H1 (cell line): Measurements from ENCODE around the gene PTPRT. TPM values are rescaled to one million over a fixed set of nuclear protein-coding genes. Genes with fewer than 3 reads are reported as not detected.

Experiments used
- CTCF ChIA-PET: fragments of 300-600 bp; sonication (Branson Sonifier 250); formaldehyde crosslinking; loops from one replicate; lab custom pipeline; 2021; ENCODE audit not compliant: partially characterized antibody; lab: Charles Lee
- POLR2A ChIA-PET: fragments of 300-600 bp; sonication (Branson Sonifier 250); formaldehyde crosslinking; loops from one replicate; lab custom pipeline; 2021; ENCODE audit warnings: inconsistent platforms; ENCODE audit not compliant: partially characterized antibody; lab: Charles Lee
- DNase-seq, 2 experiments: peaks; one replicate each; pipeline versions ENCODE4 v3.0.0 to v3.0.0-alpha.2; 2010 to 2022; ENCODE audit warnings: low spot score in 2 of 2, low read depth in 1 of 2, mixed read lengths in 1 of 2
- FAIRE-seq: peaks from 2 replicates; lab custom pipeline; 2011; peaks lifted over from hg19 to GRCh38; lab: Jason Lieb, UNC
- H2AFZ ChIP-seq: 2 replicates; pipeline ENCODE4 v1.8.1; 2012; ENCODE audit warnings: low read length, inconsistent platforms
- H2AK5ac ChIP-seq: 2 replicates; pipeline ENCODE4 v1.6.1; 2013; ENCODE audit warnings: low read depth, low read length
- H2BK120ac ChIP-seq: replicated peaks from 2 replicates; pipeline ENCODE3; 2013; ENCODE audit warnings: low read depth, low read length, inconsistent platforms
- H2BK12ac ChIP-seq: 2 replicates; pipeline ENCODE4 v1.6.1; 2013; ENCODE audit warnings: low read depth, low read length
- H2BK15ac ChIP-seq: 2 replicates; pipeline ENCODE4 v1.6.1; 2013; ENCODE audit warnings: low read length
- H2BK20ac ChIP-seq: 2 replicates; pipeline ENCODE4 v1.6.1; 2013; ENCODE audit warnings: low read length
- H2BK5ac ChIP-seq: 2 replicates; pipeline ENCODE4 v1.6.1; 2013; ENCODE audit warnings: low read depth, low read length
- H3K14ac ChIP-seq: 2 replicates; pipeline ENCODE4 v1.6.1; 2013; ENCODE audit warnings: inconsistent platforms; ENCODE audit not compliant: insufficient read length
- H3K18ac ChIP-seq: 2 replicates; pipeline ENCODE4 v1.6.1; 2013; ENCODE audit warnings: low read length; ENCODE audit errors: extremely low read depth
- H3K23ac ChIP-seq: 2 replicates; pipeline ENCODE4 v1.6.1; 2013; ENCODE audit warnings: inconsistent platforms; ENCODE audit not compliant: insufficient read length
- H3K23me2 ChIP-seq: 2 replicates; pipeline ENCODE4 v1.6.1; 2013; ENCODE audit warnings: low read depth, low read length
- H3K27ac ChIP-seq: 2 replicates; pipeline ENCODE4 v1.6.1; 2011; ENCODE audit warnings: low read depth, low read length, inconsistent platforms
- H3K27me3 ChIP-seq, 4 experiments: replicated peaks in 1 of 4; 1 replicate in 1 of 4; 2 replicates in 3 of 4; pipeline versions ENCODE4 v1.6.1 to v1.8.1; 2011 to 2013; ENCODE audit warnings: low read length in 3 of 4, mild to moderate bottlenecking in 3 of 4, inconsistent platforms in 2 of 4, mixed read lengths in 2 of 4, moderate library complexity in 1 of 4; ENCODE audit not compliant: control insufficient read depth in 3 of 4, insufficient read depth in 3 of 4; ENCODE audit errors: extremely low read depth in 1 of 4
- H3K36me3 ChIP-seq, 4 experiments: 2 replicates each; pipeline versions ENCODE4 v1.6.1 to v1.8.1; 2011 to 2013; ENCODE audit warnings: mild to moderate bottlenecking in 4 of 4, low read length in 3 of 4, moderate library complexity in 2 of 4, control low read depth in 1 of 4, inconsistent platforms in 1 of 4; ENCODE audit not compliant: insufficient read depth in 4 of 4, control insufficient read depth in 2 of 4
- H3K4ac ChIP-seq: replicated peaks from 2 replicates; pipeline ENCODE3; 2013; ENCODE audit warnings: low read length, low read depth, mixed read lengths, inconsistent platforms; ENCODE audit not compliant: insufficient read length
- H3K4me1 ChIP-seq, 4 experiments: replicated peaks in 1 of 4; 1 replicate in 1 of 4; 2 replicates in 3 of 4; pipeline versions ENCODE4 v1.6.1 to v1.8.1; 2011 to 2013; ENCODE audit warnings: low read length in 3 of 4, inconsistent platforms in 2 of 4, mixed read lengths in 1 of 4; ENCODE audit not compliant: insufficient read depth in 4 of 4, control insufficient read depth in 3 of 4
- H3K4me2 ChIP-seq, 2 experiments: 2 replicates each; pipeline versions ENCODE4 v1.6.1 to v1.8.1; 2011 to 2013; ENCODE audit warnings: low read depth in 2 of 2, low read length in 2 of 2, control low read depth in 1 of 2, inconsistent platforms in 1 of 2, mild to moderate bottlenecking in 1 of 2; ENCODE audit not compliant: insufficient read depth in 1 of 2
- H3K4me3 ChIP-seq, 4 experiments: fragments of 200-600, 300-600 bp in 1 of 4; sonication (generic), shearing (Covaris generic), sonication (Bioruptor Twin) in 1 of 4; 2 replicates each; pipeline versions ENCODE4 v1.5.1 to v1.8.1; 2011 to 2016; ENCODE audit warnings: low read length in 4 of 4, low read depth in 3 of 4, control low read depth in 2 of 4, inconsistent platforms in 2 of 4, mild to moderate bottlenecking in 2 of 4, mixed read lengths in 1 of 4, moderate library complexity in 1 of 4; ENCODE audit not compliant: insufficient read depth in 2 of 4; ENCODE audit errors: extremely low read depth in 1 of 4
- H3K56ac ChIP-seq: replicated peaks from 2 replicates; pipeline ENCODE3; 2013; ENCODE audit warnings: low read depth, mild to moderate bottlenecking, mixed read lengths, low read length, inconsistent platforms; ENCODE audit not compliant: insufficient read length
- H3K79me1 ChIP-seq: 2 replicates; pipeline ENCODE4 v1.6.1; 2013; ENCODE audit warnings: low read depth, low read length, control low read depth
- H3K79me2 ChIP-seq, 2 experiments: 2 replicates each; pipeline versions ENCODE4 v1.6.1 to v1.8.1; 2012 to 2013; ENCODE audit warnings: low read length in 2 of 2, mild to moderate bottlenecking in 2 of 2, inconsistent platforms in 1 of 2; ENCODE audit not compliant: insufficient read depth in 2 of 2, control insufficient read depth in 1 of 2
- H3K9ac ChIP-seq, 4 experiments: replicated peaks in 1 of 4; 1 replicate in 1 of 4; 2 replicates in 3 of 4; pipeline versions ENCODE4 v1.6.1 to v1.8.1; 2011 to 2013; ENCODE audit warnings: low read depth in 3 of 4, low read length in 3 of 4, control low read depth in 2 of 4, mild to moderate bottlenecking in 2 of 4, moderate library complexity in 2 of 4, inconsistent platforms in 1 of 4; ENCODE audit errors: extremely low read depth in 1 of 4
- H3K9me3 ChIP-seq, 2 experiments: 2 replicates each; pipeline versions ENCODE4 v1.6.1 to v1.8.1; 2012 to 2013; ENCODE audit warnings: mild to moderate bottlenecking in 2 of 2, moderate library complexity in 2 of 2, control low read depth in 1 of 2, inconsistent platforms in 1 of 2, low read depth in 1 of 2, low read length in 1 of 2, mixed read lengths in 1 of 2; ENCODE audit not compliant: insufficient read depth in 2 of 2
- H4K20me1 ChIP-seq, 2 experiments: replicated peaks in 1 of 2; 2 replicates each; pipeline versions ENCODE3 to v1.8.1; 2011 to 2013; ENCODE audit warnings: inconsistent platforms in 2 of 2, low read length in 2 of 2, mild to moderate bottlenecking in 1 of 2; ENCODE audit not compliant: insufficient read depth in 2 of 2, control insufficient read depth in 1 of 2
- H4K5ac ChIP-seq: 2 replicates; pipeline ENCODE4 v1.6.1; 2013; ENCODE audit warnings: low read length, low read depth, mixed read lengths, inconsistent platforms; ENCODE audit not compliant: insufficient read length
- H4K8ac ChIP-seq: 2 replicates; pipeline ENCODE4 v1.8.0; 2013; ENCODE audit warnings: mild to moderate bottlenecking, moderate library complexity, low read length, inconsistent platforms; ENCODE audit not compliant: insufficient read depth; ENCODE audit errors: extremely low read depth
- H4K91ac ChIP-seq: replicated peaks from 2 replicates; pipeline ENCODE3; 2013; ENCODE audit warnings: low read length, mixed read lengths, inconsistent platforms; ENCODE audit not compliant: insufficient read length
- ATF3 ChIP-seq: IDR thresholded peaks from 2 replicates; pipeline ENCODE4 v1.6.1; 2011; ENCODE audit warnings: low read depth, mild to moderate bottlenecking, low read length; ENCODE audit not compliant: insufficient read depth
- CHD2 ChIP-seq: IDR thresholded peaks from 2 replicates; pipeline ENCODE4 v1.6.1; 2012; ENCODE audit warnings: low read length, improper control_type of control experiment
- CREB1 ChIP-seq: IDR thresholded peaks from 2 replicates; pipeline ENCODE4 v1.6.1; 2012; ENCODE audit warnings: inconsistent platforms
- CTBP2 ChIP-seq: IDR thresholded peaks from 2 replicates; pipeline ENCODE4 v1.7.0; 2011; ENCODE audit warnings: borderline replicate concordance, mild to moderate bottlenecking, moderate library complexity, mixed read lengths, low read length; ENCODE audit not compliant: insufficient read depth, insufficient read length
- E2F6 ChIP-seq: IDR thresholded peaks from 2 replicates; pipeline ENCODE4 v1.6.1; 2012; ENCODE audit warnings: inconsistent platforms
- EP300 ChIP-seq, 2 experiments: IDR thresholded peaks; 1 replicate in 1 of 2; 2 replicates in 1 of 2; pipeline ENCODE4 v1.6.1; 2011 to 2012; ENCODE audit warnings: low read depth in 2 of 2, low read length in 2 of 2, mild to moderate bottlenecking in 2 of 2, borderline replicate concordance in 1 of 2, inconsistent platforms in 1 of 2, moderate library complexity in 1 of 2
- GABPA ChIP-seq: IDR thresholded peaks from 2 replicates; pipeline ENCODE4 v1.6.1; 2011; ENCODE audit warnings: mild to moderate bottlenecking, low read length, moderate library complexity, borderline replicate concordance; ENCODE audit not compliant: insufficient read depth
- KDM5A ChIP-seq: fragments of 200-600 bp; IDR thresholded peaks from 2 replicates; pipeline ENCODE4 v1.7.1; 2012; ENCODE audit warnings: mild to moderate bottlenecking, low read length, inconsistent platforms, mixed read lengths
- NANOG ChIP-seq: IDR thresholded peaks from 2 replicates; pipeline ENCODE4 v1.6.1; 2011; ENCODE audit warnings: low read length, low read depth, mild to moderate bottlenecking, inconsistent platforms; ENCODE audit not compliant: insufficient read depth, poor library complexity, severe bottlenecking
- POU5F1 ChIP-seq: IDR thresholded peaks from 2 replicates; pipeline ENCODE4 v1.6.1; 2011; ENCODE audit warnings: low read depth, mild to moderate bottlenecking, low read length, moderate library complexity
- RXRA ChIP-seq: IDR thresholded peaks from 2 replicates; pipeline ENCODE4 v1.6.1; 2011; ENCODE audit warnings: low read depth, mild to moderate bottlenecking, low read length, moderate library complexity; ENCODE audit not compliant: insufficient read depth
- SIRT6 ChIP-seq: IDR thresholded peaks from one replicate; pipeline ENCODE4 v1.7.1; 2012; ENCODE audit warnings: low read length, inconsistent platforms
- SIX5 ChIP-seq: IDR thresholded peaks from 2 replicates; pipeline ENCODE4 v1.6.1; 2011; ENCODE audit warnings: mild to moderate bottlenecking, low read depth, low read length
- SP2 ChIP-seq: IDR thresholded peaks from 2 replicates; pipeline ENCODE4 v1.6.1; 2012; ENCODE audit warnings: mild to moderate bottlenecking, low read length, inconsistent platforms
- WGBS, 2 experiments: shearing (Covaris generic) in 1 of 2; methylation state at CpG; one replicate each; pipeline versions ENCODE4 v1.1.6 to v1.1.7; 2013 to 2015; ENCODE audit warnings: low lambda C conversion rate in 2 of 2, mixed read lengths in 2 of 2, inconsistent platforms in 1 of 2, low coverage in 1 of 2, missing lambda C conversion rate in 1 of 2; ENCODE audit not compliant: insufficient replicate concordance in 2 of 2, insufficient coverage in 1 of 2, insufficient read length in 1 of 2; ENCODE audit errors: extremely low coverage in 1 of 2, missing lambda C conversion rate in 1 of 2; 5-methylcytosine and 5-hydroxymethylcytosine counted together
- polyA plus RNA-seq, 7 experiments: library from polyadenylated mRNA; depleted of rRNA in 3 of 7; stranded (reverse) in 5 of 7; unstranded in 2 of 7; fragments of >200 nt in 5 of 7; fragments of 200-250 nt in 2 of 7; gene quantifications; 1 replicate in 5 of 7; 2 replicates in 1 of 7; 4 replicates in 1 of 7; pipeline versions ENCODE4 v1.2.1 to v1.2.3, GENCODE V29; 2011 to 2013; ENCODE audit warnings: missing spikeins in 2 of 7, mixed read lengths in 2 of 7
- total RNA-seq: library from RNA; stranded (reverse); fragmentation: NEBNext Ultra II Directional; extraction: Animal tissue kit (Norgen Biotek cat#: 25700); gene quantifications from 2 replicates; pipeline ENCODE4 v1.2.1, GENCODE V29; 2021

The PTPRT gene
- total and polyA plus RNA-seq, 2 of the 8 experiments (the other 6 are each of a cell fraction or from before 2014, with no cell fraction given), result 0.33 to 1.8 TPM

- H4K5ac ChIP-seq, result no peak overlapping the region
- H3K27ac ChIP-seq, result no peak overlapping the region
- no peak overlapping the region for H2AFZ ChIP-seq
- no peak for FAIRE-seq
- H3K14ac ChIP-seq, result no peak overlapping the region
- no peaks in the 10 kb centered on the region for H3K23me2 ChIP-seq
- H3K4me2 ChIP-seq, result no peak overlapping the region
- no peaks in the 10 kb centered on the region for H3K9me3 ChIP-seq
- no peak overlapping the region for H2BK5ac ChIP-seq
- H2BK20ac ChIP-seq, result no peak overlapping the region
- no peak for DNase-seq
- H3K9ac ChIP-seq, result no peak overlapping the region
- no peak overlapping the region for H2AK5ac ChIP-seq
- H3K79me1 ChIP-seq, result no peaks in the 10 kb centered on the region
- H2BK120ac ChIP-seq, result no peak overlapping the region
- H3K79me2 ChIP-seq, result no peaks in the 10 kb centered on the region
- H4K20me1 ChIP-seq, result no peaks in the 10 kb centered on the region
- no peak overlapping the region for H3K18ac ChIP-seq
- H3K27me3 ChIP-seq, result no peaks in the 10 kb centered on the region
- H4K91ac ChIP-seq, result no peak overlapping the region
- no peak overlapping the region for H3K56ac ChIP-seq
- no peak overlapping the region for H2BK12ac ChIP-seq
- H4K8ac ChIP-seq, result no peak overlapping the region
- peaks cover 0 to 4% (median 1%) of the 10 kb centered on the region in 4 experiments; a peak in 2 of 7 replicates for H3K4me1 ChIP-seq
- no peak overlapping the region for H2BK15ac ChIP-seq
- CTCF ChIA-PET, result no interaction called here
- WGBS, 2 experiments, result 83% methylated on average over 3 of the region's 3 CpGs; no CpG with 5 or more reads in 1 of the 2 experiments
- no peak overlapping the region for H3K23ac ChIP-seq
- no peak overlapping the region for H3K4me3 ChIP-seq
- H3K4ac ChIP-seq, result no peak overlapping the region
- H3K36me3 ChIP-seq, result no peaks in the 10 kb centered on the region
- POLR2A ChIA-PET, result no interaction called here
- no peak for TF ChIP-seq ATF3
- TF ChIP-seq NANOG, result no peak
- TF ChIP-seq KDM5A, result no peak
- TF ChIP-seq CHD2, result no peak
- TF ChIP-seq CREB1, result no peak
- TF ChIP-seq EP300 (IDR thresholded peaks at IDR 0.05; ENCODE audit: borderline replicate concordance in 1 of 2, low read depth in 2 of 2, low read length in 2 of 2), result no peak
- no peak for TF ChIP-seq GABPA
- TF ChIP-seq CTBP2, result no peak
- TF ChIP-seq POU5F1, result no peak
- no peak for TF ChIP-seq RXRA
- TF ChIP-seq SIX5, result no peak
- TF ChIP-seq SIRT6, result no peak
- no peak for TF ChIP-seq SP2
- no peak for TF ChIP-seq E2F6
Observed at GRCh38 chr20:42399802-42400201, 789.9 kb downstream of the PTPRT start.
